Measurements from ENCODE around the gene SLC52A1.

DNA sequence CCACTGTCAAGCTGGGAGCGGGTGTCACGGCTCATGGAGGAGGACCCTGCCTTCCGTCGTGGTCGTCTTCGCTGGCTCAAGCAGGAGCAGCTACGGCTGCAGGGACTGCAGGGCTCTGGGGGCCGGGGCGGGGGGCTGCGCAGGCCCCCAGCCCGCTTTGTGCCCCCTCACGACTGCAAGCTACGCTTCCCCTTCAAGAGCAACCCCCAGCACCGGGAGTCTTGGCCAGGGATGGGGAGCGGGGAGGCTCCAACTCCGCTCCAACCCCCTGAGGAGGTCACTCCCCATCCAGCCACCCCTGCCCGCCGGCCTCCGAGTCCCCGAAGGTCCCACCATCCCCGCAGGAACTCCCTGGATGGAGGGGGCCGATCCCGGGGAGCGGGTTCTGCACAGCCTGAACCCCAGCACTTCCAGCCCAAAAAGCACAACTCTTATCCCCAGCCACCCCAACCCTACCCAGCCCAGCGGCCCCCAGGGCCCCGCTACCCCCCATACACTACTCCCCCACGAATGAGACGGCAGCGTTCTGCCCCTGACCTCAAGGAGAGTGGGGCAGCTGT is 11.6 kb downstream of the SLC52A1 start:
- no peak for TF ChIP-seq EZH2 (IDR thresholded peaks at IDR 0.05; ENCODE audit: insufficient read depth, poor library complexity, severe bottlenecking)
- no peak for TF ChIP-seq EZH2phosphoT487 (IDR thresholded peaks at IDR 0.05; ENCODE audit: insufficient read depth, low read depth)
